BLaER1 treated with 17β-estradiol and CSF1 and Interleukin-3, amounts not matched to agents 10 nM and 100 nM (cell line): ENCODE data around the gene TNS2.

Source experiments
- H3K27ac ChIP-seq, 11 experiments: shearing (Covaris generic); formaldehyde crosslinking; 2 replicates each; pipeline ENCODE4 v1.8.1; 2022
- H3K27me3 ChIP-seq, 11 experiments: shearing (Covaris generic); formaldehyde crosslinking; 2 replicates each; pipeline ENCODE4 v1.8.1; 2022
- H3K36me3 ChIP-seq, 11 experiments: shearing (Covaris generic); formaldehyde crosslinking; 2 replicates each; pipeline ENCODE4 v1.8.1; 2022
- H3K4me1 ChIP-seq, 10 experiments: shearing (Covaris generic); formaldehyde crosslinking; 2 replicates each; pipeline ENCODE4 v1.8.1; 2022
- H3K4me2 ChIP-seq, 11 experiments: shearing (Covaris generic); formaldehyde crosslinking; 2 replicates each; pipeline ENCODE4 v1.8.1; 2022
- H3K4me3 ChIP-seq, 10 experiments: shearing (Covaris generic); formaldehyde crosslinking; 2 replicates each; pipeline ENCODE4 v1.8.1; 2022
- H3K9ac ChIP-seq, 11 experiments: shearing (Covaris generic); formaldehyde crosslinking; 2 replicates each; pipeline ENCODE4 v1.8.1; 2022
- H3K9me3 ChIP-seq, 11 experiments: shearing (Covaris generic); formaldehyde crosslinking; replicated peaks in 1 of 11; 2 replicates each; pipeline ENCODE4 v1.8.1; 2022
- H4K20me1 ChIP-seq, 11 experiments: shearing (Covaris generic); formaldehyde crosslinking; 2 replicates each; pipeline ENCODE4 v1.8.1; 2022
- Cebpa-rat ChIP-seq, 11 experiments: shearing (Covaris generic); IDR thresholded peaks; 2 replicates each; pipeline ENCODE4 v1.8.1; 2022

Gene TNS2

DNA sequence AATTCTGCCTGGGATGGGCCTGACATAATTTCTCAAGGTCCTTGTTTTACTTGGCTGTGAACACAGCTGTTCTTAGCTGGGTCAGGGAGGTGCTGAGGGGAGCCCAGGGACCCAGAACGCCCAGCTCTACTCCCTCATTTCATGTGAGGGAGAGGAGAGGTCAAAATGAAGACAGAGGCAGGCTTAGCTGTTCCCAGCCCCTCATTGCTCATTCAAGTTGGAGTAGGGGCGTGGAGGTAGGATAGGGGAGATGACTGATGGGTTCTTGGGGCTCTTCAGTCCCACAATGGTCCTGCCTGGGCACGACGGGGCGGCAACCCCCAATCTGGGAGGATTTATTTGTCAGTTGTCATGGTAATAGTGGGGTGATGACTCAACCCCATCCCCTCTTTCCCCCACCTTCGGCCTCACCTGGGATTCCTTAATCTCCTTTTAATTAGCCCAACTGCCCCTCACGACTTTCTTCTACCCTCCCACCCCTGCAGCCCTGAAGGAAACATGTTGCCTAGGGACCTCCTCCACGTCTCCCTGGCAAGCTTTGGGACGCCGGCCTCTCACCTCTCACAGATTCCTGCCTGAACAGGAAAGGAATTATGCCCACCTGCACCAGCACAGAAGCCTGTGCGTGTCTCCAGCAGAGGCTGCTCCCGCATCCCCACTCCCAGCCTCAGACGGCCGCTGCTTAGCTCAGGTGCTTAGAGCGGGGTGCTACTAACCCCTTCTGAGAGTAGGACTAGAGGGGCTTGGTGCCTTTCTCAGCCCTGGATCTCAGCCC is 19.1 kb downstream of the TNS2 start:
- Histone ChIP-seq H3K9me3 (no peaks in the 10 kb centered on the region), H3K4me1 (peaks cover 35 to 75% (median 45%) of the 10 kb centered on the region in 10 experiments), H3K27ac (0 out of 22 replicates have a peak overlapping the region, but pooled peaks of 1 of the 11 experiments have one; percentile 5), H4K20me1 (peaks cover 0 to 50% (median under 1%) of the 10 kb centered on the region in 11 experiments; a peak in 8 of 22 replicates), H3K27me3 (no peaks in the 10 kb centered on the region), H3K4me2 (peak overlapping the region in 2 of 11 experiments; percentile 2 to 5; a peak in 1 of 22 replicates), H3K4me3 (no peak overlapping the region), H3K9ac (peak overlapping the region in 3 of 11 experiments; percentile 11 to 31 (median 15); a peak in 3 of 22 replicates), H3K36me3 (peaks cover 26 to 82% (median 59%) of the 10 kb centered on the region in 11 experiments)
- TF ChIP-seq Cebpa-rat (IDR thresholded peaks at IDR 0.05) = no peak

DNA sequence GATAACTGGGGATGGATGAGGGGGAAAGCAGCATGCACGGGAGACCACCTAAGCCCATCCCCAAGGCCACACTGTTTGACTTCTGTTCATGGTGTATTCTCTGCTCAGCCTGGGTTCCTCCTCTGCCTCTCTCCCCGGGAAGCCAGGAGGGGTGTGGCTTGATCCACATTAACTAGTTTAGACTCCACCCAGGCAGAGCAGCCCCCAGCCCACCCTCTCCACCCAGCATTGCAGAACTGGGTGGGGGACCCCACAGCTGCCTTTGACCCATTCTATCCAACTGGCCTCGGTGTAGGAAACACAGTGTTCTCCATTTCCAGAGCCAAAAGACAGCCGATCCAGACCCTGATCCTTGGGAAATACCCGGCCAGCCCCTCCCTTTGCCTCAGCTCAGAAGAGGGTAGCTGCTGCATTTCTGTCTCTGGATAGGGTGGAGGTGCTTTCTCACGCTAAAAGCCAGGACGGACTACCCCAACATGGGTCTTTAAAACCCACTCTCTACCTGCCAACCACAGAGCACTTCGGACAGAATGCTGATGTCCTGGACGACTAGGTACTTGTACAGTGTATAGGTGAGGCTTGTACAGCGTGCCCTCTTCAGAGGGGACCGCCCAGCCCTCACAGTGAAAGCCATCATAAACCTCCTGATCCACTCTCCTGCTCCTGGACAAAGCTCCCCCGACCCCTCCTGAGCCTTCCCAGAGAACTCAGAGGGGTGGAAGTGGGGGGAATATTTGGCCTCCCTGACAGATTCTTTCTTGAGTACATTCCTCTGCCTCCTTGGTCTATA is 20.0 kb downstream of the TNS2 start:
- no peak overlapping the region for H3K4me3 ChIP-seq
- H3K4me2 ChIP-seq = no peak overlapping the region
- H3K9me3 ChIP-seq = no peaks in the 10 kb centered on the region
- H3K4me1 ChIP-seq = peaks cover 28 to 76% (median 43%) of the 10 kb centered on the region in 10 experiments
- H3K27me3 ChIP-seq = no peaks in the 10 kb centered on the region
- no peak overlapping the region for H3K27ac ChIP-seq
- peaks cover 0 to 43% (median 0%) of the 10 kb centered on the region in 11 experiments; a peak in 8 of 22 replicates for H4K20me1 ChIP-seq
- TF ChIP-seq Cebpa-rat (IDR thresholded peaks at IDR 0.05) = no peak
- 0 out of 22 replicates have a peak overlapping the region, but pooled peaks of 1 of the 11 experiments have one; percentile 11 for H3K9ac ChIP-seq
- H3K36me3 ChIP-seq = peaks cover 29 to 82% (median 59%) of the 10 kb centered on the region in 11 experiments

DNA sequence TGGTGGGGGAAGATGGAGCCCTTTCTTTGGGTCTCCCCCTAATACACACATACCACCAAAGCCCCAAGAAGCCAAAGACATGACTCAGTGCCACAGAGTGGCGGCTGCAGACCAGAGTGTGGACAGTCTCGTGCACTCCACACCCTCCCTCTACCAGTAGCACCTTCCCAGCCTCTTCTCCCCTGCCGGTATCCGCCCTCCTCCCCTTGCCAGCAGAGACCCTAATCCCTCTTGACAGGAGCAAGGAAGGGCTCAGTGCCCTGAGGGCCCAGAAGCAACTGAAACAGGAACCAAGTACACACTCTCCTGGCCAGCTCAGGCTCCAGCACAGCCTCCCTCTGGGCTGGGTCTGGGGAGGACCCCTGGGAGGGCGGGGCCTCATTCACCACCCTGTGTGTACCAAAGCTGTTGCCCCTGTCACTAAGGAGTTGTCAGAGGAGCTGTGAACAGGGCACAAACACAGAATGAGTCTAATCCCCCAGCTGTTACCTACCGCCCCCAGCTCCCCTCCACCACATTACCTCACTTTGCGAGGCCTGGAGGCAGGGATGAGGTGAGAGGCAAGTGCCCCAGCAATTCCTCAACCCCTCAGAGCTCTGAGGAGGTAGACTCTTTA is 21.1 kb downstream of the TNS2 start:
- peaks cover 31 to 83% (median 60%) of the 10 kb centered on the region in 11 experiments for H3K36me3 ChIP-seq
- peak overlapping the region in 4 of 11 experiments; percentile 3 to 50 (median 12); a peak in 2 of 22 replicates for H3K27ac ChIP-seq
- H3K9ac ChIP-seq = peak overlapping the region in 7 of 11 experiments; percentile 5 to 48 (median 30); a peak in 7 of 22 replicates
- TF ChIP-seq Cebpa-rat (IDR thresholded peaks at IDR 0.05) = no peak
- peaks cover 0 to 38% (median 0%) of the 10 kb centered on the region in 11 experiments; a peak in 8 of 22 replicates for H4K20me1 ChIP-seq
- H3K27me3 ChIP-seq = no peaks in the 10 kb centered on the region
- no peak overlapping the region for H3K4me3 ChIP-seq
- no peaks in the 10 kb centered on the region for H3K9me3 ChIP-seq
- peaks cover 27 to 70% (median 42%) of the 10 kb centered on the region in 10 experiments for H3K4me1 ChIP-seq
- H3K4me2 ChIP-seq = peak overlapping the region; percentile 52 to 78 (median 64); a peak in 19 of 22 replicates

DNA sequence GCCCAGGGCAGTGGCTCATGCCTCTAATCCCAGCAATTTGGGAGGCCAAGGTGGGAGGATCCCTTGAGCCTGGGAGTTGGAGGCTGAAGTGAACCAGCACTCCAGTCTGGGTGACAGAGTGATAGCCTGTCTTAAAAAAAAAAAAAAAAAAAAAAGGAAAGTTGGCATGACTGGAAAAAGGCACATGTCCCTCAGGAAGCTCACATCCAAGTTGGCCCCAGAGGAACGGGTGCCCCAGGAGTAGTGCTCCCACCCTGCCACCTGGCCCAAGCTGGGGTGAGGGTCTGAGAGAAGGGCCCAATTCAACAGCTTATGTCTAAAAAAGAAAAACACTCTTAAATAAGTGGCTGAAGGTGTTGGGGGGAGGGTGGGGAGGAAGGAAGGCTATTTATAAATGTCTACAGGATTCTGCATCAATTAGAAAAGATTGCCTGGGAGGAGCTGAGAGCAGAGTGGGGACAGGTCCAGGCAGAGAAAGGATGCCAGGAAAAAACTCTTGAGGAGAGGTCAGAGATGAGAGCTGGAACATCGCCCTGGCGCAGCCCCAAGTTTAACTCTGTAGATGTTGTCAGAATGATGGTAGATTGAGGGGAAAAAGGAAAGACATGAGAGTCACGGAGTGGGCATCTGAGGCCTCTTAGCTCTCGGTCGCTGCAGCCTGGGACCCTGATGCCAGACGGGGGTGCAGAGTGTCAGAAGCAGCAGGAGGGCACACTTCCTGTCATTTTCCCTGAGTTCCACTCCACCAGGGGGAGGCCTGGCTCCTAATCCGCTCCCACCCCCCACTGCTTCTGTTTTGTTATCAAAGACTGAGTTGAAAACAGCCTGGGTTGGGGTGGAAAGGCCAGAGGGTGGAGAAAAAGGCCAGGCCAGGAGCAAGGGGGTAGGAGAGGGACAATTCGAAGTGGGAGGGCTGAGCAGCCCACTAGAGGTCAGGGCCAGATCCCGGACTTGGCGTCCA is 22.0 kb downstream of the TNS2 start:
- peaks cover 21 to 62% (median 34%) of the 10 kb centered on the region in 10 experiments for H3K4me1 ChIP-seq
- peak overlapping the region; percentile 52 to 78 (median 64) for H3K4me2 ChIP-seq
- H3K9ac ChIP-seq = peak overlapping the region in 9 of 11 experiments; percentile 10 to 48 (median 30); a peak in 12 of 22 replicates
- H3K4me3 ChIP-seq = no peak overlapping the region
- peaks cover 0 to 38% (median 0%) of the 10 kb centered on the region in 11 experiments; a peak in 8 of 22 replicates for H4K20me1 ChIP-seq
- no peak for TF ChIP-seq Cebpa-rat (IDR thresholded peaks at IDR 0.05)
- H3K27me3 ChIP-seq = no peaks in the 10 kb centered on the region
- H3K27ac ChIP-seq = peak overlapping the region in 5 of 11 experiments; percentile 3 to 56 (median 29); a peak in 6 of 22 replicates
- H3K36me3 ChIP-seq = peaks cover 40 to 85% (median 69%) of the 10 kb centered on the region in 11 experiments
- H3K9me3 ChIP-seq = no peaks in the 10 kb centered on the region

DNA sequence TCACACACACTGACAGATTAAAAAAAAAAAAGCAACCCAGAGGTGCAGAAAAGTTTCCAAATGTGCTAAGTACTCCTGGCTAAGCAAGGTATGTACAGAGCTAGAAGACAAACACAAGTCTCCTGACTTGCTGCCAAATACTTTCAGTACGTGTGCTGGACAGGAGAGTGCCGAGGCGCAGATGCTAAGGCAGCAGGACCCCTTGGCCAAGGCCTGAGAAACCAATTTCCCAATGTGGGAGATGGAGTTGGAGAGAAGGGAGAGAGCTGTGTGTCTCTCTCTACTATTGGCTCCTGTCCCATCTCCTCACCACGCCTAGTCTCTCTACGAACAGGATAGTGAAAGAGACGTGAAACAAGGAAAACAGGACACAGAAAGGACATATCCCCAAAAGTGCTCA is 24.0 kb downstream of the TNS2 start:
- no peaks in the 10 kb centered on the region for H3K9me3 ChIP-seq

DNA sequence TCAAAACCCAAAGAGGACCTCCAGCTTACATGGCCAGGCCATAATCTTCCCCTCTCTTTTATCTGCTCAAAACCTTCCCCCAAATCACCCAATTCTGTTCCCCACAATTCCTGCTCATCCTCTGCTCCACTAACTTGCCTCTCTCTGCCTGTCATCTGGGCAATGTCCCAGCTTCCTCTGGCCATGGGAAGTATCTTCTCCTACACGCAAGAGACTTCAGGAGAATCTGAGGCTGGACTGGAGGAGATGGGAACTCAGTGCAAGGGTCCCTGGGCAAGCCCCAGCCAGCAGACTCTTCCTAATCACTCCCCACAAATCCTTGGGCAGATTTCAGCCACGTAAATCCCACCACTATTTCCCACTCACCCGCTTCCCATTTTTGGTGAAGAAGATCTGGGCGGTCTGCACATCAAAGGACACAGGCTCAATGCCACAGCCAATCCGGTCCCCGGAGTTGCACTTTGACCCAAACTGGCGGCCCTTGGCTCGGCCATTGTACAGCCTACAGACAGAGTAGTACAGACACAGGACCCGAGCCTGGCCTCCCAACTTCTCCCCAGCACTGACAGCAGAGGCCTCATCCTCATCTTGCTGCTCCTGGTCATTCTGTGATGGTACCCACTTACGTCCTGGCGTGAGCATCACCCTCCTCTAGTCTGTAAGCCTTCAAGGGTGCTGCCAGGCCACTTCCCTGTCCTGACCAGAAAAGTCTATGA is 24.6 kb downstream of the TNS2 start:
- H3K9me3 ChIP-seq = no peaks in the 10 kb centered on the region
- no peak overlapping the region for H3K4me3 ChIP-seq
- peak overlapping the region in 2 of 11 experiments; percentile 60 to 63; a peak in 1 of 22 replicates for H3K4me2 ChIP-seq
- peaks cover 44 to 70% (median 57%) of the 10 kb centered on the region in 11 experiments for H3K36me3 ChIP-seq
- peaks cover 32 to 61% (median 44%) of the 10 kb centered on the region in 10 experiments for H3K4me1 ChIP-seq
- no peak overlapping the region for H3K27ac ChIP-seq
- H4K20me1 ChIP-seq = peaks cover 0 to 23% (median 0%) of the 10 kb centered on the region in 11 experiments; a peak in 6 of 22 replicates
- no peaks in the 10 kb centered on the region for H3K27me3 ChIP-seq
- TF ChIP-seq Cebpa-rat (IDR thresholded peaks at IDR 0.05) = no peak
- no peak overlapping the region for H3K9ac ChIP-seq

More for the DNA sequence above, 24.0 kb downstream of the TNS2 start:
- H3K4me3 ChIP-seq = no peak overlapping the region
- no peak for TF ChIP-seq Cebpa-rat (IDR thresholded peaks at IDR 0.05)
- peaks cover 44 to 74% (median 60%) of the 10 kb centered on the region in 11 experiments for H3K36me3 ChIP-seq
- peaks cover 32 to 61% (median 44%) of the 10 kb centered on the region in 10 experiments for H3K4me1 ChIP-seq
- no peak overlapping the region for H3K27ac ChIP-seq
- H3K4me2 ChIP-seq = peak overlapping the region in 3 of 11 experiments; percentile 17 to 63 (median 60); a peak in 3 of 22 replicates
- H3K27me3 ChIP-seq = no peaks in the 10 kb centered on the region
- H4K20me1 ChIP-seq = peaks cover 0 to 28% (median 0%) of the 10 kb centered on the region in 11 experiments; a peak in 6 of 22 replicates
- no peak overlapping the region for H3K9ac ChIP-seq

DNA sequence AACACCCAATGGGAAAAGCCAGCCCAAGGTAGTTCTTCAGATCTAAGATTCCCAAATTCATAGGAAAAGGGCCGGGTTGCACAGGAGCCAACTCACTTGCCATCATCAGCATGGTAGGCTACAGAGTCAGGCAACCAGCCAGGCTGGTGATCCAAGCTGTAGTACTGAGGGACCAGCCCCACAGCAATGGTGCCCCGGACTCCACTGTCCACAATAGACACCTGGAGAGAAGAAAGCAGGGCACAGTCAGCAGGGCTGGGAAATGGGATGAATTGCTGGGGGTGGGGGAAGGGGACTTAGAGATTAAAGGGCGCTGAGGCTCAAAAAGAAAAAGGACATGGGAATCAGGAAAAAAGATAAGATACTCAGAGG is 25.1 kb downstream of the TNS2 start:
- Histone ChIP-seq H3K36me3 (peaks cover 44 to 65% (median 52%) of the 10 kb centered on the region in 11 experiments), H3K4me3 (no peak overlapping the region), H3K9me3 (no peaks in the 10 kb centered on the region), H4K20me1 (peaks cover 0 to 17% (median 0%) of the 10 kb centered on the region in 11 experiments; a peak in 5 of 22 replicates), H3K27me3 (no peaks in the 10 kb centered on the region), H3K4me2 (no peak overlapping the region), H3K9ac (no peak overlapping the region), H3K4me1 (peaks cover 36 to 64% (median 49%) of the 10 kb centered on the region in 10 experiments), H3K27ac (no peak overlapping the region)
- no peak for TF ChIP-seq Cebpa-rat (IDR thresholded peaks at IDR 0.05)
